GM15510 (cell line): ENCODE measurements around the gene NLGN2.

Experiments used
- POLR2A ChIP-seq: IDR thresholded peaks from 3 replicates; pipeline ENCODE4 v1.6.1; 2011; ENCODE audit warnings: borderline replicate concordance; ENCODE audit not compliant: insufficient read length; ENCODE audit errors: extremely low read depth

The NLGN2 gene

DNA sequence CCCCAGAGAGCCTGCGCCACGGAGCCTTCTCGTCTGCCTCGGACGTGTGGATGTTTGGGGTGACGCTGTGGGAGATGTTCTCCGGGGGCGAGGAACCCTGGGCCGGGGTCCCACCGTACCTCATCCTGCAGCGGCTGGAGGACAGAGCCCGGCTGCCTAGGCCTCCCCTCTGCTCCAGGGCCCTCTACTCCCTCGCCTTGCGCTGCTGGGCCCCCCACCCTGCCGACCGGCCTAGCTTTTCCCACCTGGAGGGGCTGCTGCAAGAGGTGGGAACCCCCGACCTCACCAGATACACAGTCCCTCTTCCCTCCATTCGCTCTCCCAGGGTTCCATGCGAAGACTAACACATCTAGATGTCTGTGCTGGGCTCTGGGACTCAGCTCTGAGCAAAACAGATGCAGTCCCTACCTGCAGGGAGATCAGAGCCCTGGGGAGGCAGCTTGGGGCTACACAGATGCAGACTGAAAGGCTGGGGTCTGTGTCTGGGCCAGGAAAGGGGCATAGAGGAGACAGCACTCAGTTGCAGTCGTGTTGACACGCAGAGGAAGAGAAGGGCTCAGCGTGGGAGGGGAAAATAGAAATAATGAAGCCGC lies 23.1 kb upstream of the NLGN2 start:
- TF ChIP-seq POLR2A: no peak

GRCh38 chr17:7388856-7389255 lies 18.8 kb upstream of the NLGN2 start:
- no peak for TF ChIP-seq POLR2A

- no peak for TF ChIP-seq POLR2A
Measured at GRCh38 chr17:7389924-7390910, 17.4 kb upstream of the NLGN2 start.

GRCh38 chr17:7391307-7391706 lies 16.3 kb upstream of the NLGN2 start:
- TF ChIP-seq POLR2A: no peak

GRCh38 chr17:7392696-7393612 lies 14.7 kb upstream of the NLGN2 start:
- no peak for TF ChIP-seq POLR2A

DNA sequence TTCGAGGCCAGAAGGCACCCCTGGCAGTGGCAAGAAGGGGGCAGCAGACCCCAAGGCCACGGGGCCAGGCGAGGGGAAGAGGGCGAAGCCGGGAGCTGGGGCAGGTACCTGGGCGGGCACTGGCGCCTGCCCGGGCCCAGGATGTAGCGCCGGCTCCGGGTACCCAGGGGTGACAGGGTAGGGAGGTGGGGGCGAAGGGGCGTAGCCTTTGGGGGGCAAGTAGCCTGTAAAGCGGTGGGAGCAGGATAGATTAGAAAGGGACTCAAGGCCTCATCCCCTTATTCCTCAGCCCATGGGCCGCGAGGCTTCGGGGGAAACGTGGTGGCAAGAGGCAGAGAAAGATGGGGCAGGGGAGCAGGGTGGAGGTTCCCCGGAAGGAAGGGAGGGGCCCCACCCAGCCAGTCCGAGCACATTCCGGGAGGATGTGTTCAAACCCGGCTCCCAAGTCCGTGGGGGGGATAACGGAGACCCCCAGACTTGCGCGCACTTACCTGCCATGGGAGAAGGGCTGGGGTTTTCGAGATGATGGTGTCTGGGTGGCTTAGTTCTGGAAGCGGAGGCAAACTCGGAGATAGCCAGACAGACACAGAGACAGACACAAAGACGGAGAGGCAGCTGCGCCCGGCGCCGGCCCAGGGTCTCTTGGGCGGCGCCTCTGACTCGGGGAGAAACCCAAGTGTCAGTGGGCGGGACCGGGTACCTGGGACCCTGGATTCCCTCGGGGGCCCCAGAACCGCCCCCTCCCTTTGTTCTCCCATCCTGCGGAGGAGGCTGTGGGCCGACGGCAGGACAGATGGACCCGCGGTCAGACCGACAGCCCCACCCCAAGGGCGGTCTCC lies 13.8 kb upstream of the NLGN2 start:
- no peak for TF ChIP-seq POLR2A

DNA sequence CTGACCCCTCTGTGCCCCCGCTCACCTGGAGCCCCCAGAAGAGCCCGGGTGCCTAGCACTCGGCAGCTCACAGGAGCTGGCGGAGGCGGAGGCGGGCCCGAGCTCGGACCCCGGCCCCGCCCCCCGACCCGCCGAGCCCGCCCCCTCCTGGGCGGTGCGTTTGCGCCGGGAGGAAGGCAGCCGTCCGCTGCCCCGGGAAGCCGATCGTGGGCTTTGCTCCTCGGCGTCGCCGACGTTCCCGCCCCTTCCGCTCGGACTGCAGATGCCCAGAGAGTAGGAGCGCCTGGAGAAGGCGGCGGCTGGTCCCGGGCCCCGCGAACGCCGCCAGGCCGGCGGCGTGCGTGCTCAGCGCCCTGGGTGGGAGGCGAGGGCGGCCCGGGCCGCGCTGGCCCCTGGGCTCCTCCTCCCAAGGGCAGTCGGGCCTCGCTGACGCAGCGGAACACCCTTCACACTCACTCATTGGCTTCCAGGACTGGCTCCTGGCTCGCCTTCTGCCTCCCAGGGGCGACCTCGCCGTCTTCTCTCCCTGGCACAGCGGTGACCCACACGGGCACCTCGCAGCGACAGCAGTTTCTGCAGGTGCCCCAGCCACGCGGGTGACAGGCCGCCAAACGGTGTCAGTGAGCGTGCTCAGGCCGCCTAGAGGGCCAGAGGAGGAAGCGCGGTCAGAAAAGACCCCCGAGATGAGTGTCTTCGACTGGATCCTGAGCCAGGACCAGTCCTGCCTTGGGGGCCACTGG lies 13.0 kb upstream of the NLGN2 start, which contains the start of gene PLSCR3:
Gene PLSCR3, minus strand, starts transcription at position 74 of the 740 bp plus-strand sequence. CDS start 415 bp downstream, outside the sequence.
- TF ChIP-seq POLR2A: peak; percentile 89

DNA sequence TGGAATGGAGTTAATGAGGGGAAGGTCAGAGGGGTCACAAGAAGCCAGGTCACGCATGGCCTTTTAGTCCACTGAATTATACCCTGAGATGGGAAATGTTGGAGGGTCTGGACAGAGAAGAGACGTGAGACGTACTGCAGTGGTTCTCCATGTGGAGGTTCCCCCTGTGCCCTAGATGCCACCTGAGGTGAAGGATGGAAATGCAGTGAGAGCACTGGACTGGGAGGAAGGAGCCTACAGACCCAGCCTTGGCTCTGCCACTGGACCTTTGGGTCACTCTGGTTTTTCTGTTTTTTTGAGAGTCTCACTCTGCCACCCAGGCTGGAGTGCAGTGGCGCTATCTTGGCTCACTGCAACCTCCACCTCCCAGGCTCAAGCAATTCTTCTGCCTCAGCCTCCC lies 11.5 kb upstream of the NLGN2 start:
- no peak for TF ChIP-seq POLR2A

DNA sequence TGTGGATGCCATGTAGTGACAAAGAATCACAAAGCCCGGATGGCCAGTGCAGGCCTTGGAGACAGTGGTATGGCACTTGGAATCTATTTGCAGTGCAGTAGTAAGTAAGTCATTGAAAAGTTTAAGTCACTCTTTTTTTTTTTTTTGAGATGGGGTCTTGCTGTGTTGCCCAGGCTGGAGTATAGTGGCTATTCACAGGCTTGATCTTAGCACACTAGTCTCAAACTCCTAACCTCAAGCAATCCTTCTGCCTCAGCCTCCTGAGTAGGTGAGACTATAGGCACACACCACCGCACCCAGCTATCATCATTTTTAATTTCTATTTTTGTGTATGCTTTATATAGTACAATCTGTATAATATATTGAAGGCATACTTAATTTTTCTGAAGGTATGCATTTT lies 9.0 kb upstream of the NLGN2 start:
- no peak for TF ChIP-seq POLR2A

DNA sequence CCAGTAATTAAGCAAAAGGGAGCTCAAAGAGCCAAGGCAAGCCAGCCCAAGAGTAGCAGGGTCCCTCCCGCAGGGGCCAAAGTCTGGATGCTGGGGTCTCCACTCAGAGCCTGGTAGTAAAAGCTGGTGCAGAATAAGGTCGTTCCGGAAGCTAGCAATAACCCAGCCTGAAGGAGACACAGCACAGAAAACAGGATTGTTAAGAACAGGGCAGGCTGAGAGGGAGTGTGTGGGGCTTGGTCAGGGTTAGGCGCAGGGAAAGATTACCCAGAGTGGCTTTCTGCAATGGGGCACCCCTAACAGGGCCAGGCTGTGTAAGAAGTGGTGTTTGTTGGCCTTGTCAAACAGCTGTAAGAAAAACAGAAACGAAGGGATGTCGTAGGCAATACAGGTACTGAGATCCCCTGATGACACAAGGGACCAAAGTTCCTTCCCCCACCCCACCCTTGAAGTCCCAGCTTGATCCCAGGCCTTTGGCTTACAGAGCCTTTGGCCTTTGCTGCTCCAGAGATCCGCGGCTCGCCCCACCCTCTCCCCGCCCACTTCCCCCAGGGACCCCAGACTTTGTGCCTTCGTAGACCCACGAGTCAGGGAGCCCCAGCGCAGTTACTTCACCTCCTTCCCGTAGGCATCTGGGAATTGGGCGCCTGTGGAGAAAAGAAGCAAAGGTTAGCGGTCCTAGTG lies 4.5 kb upstream of the NLGN2 start:
- no peak for TF ChIP-seq POLR2A

GRCh38 chr17:7403727-7403976 lies 4.0 kb upstream of the NLGN2 start:
- no peak for TF ChIP-seq POLR2A

GRCh38 chr17:7403977-7404736 lies 3.5 kb upstream of the NLGN2 start, which contains the start of gene TMEM256:
Gene TMEM256, minus strand, starts transcription at chr17:7404097. Its CDS starts 13 bp downstream, at chr17:7404084.
- TF ChIP-seq POLR2A: peak; percentile 96

- TF ChIP-seq POLR2A: no peak
Measured at GRCh38 chr17:7404737-7405349, 2.8 kb upstream of the NLGN2 start.
